GM18499 (cell line): ENCODE measurements around the gene CYTIP.
A peak's percentile ranks its signal among the peaks of the same experiment; 100 is the strongest.

Source experiments
- ATAC-seq: cut with Tn5 transposase; IDR thresholded peaks from one replicate; pipeline ENCODE4 v1.9.1; 2021; ENCODE audit warnings: moderate number of reproducible peaks; ENCODE audit not compliant: insufficient read depth, unreplicated experiment

Gene CYTIP

GRCh38 chr2:157465554-157465953 lies 21.7 kb upstream of the CYTIP start:
- no peak for ATAC-seq

GRCh38 chr2:157463002-157463401 lies 19.1 kb upstream of the CYTIP start:
- no peak for ATAC-seq

GRCh38 chr2:157460897-157461296 lies 17.0 kb upstream of the CYTIP start:
- no peak for ATAC-seq

GRCh38 chr2:157460384-157460837 lies 16.5 kb upstream of the CYTIP start:
- ATAC-seq = no peak

GRCh38 chr2:157459486-157459885 lies 15.6 kb upstream of the CYTIP start:
- no peak for ATAC-seq

GRCh38 chr2:157447741-157448140 lies 3.9 kb upstream of the CYTIP start:
- ATAC-seq = no peak

GRCh38 chr2:157447031-157447430 lies 3.1 kb upstream of the CYTIP start:
- no peak for ATAC-seq

GRCh38 chr2:157444641-157445040 lies 752 bp upstream of the CYTIP start:
- no peak for ATAC-seq

GRCh38 chr2:157443090-157443489 lies 799 bp downstream of the CYTIP start:
- no peak for ATAC-seq

GRCh38 chr2:157442636-157443035 lies 1.3 kb downstream of the CYTIP start:
- ATAC-seq = no peak

- ATAC-seq = no peak
These were observed 1.7 kb downstream of the CYTIP start for GRCh38 chr2:157442191-157442590.

GRCh38 chr2:157441072-157441454 lies 2.8 kb downstream of the CYTIP start:
- ATAC-seq = peak; percentile 27

- no peak for ATAC-seq
These were observed 3.4 kb downstream of the CYTIP start for GRCh38 chr2:157440404-157441071.

GRCh38 chr2:157439824-157440186 lies 4.1 kb downstream of the CYTIP start:
- ATAC-seq = no peak

GRCh38 chr2:157438863-157439823 lies 4.7 kb downstream of the CYTIP start:
- no peak for ATAC-seq

GRCh38 chr2:157433394-157433793 lies 10.5 kb downstream of the CYTIP start:
- no peak for ATAC-seq

GRCh38 chr2:157432475-157433106 lies 11.3 kb downstream of the CYTIP start:
- ATAC-seq = no peak

GRCh38 chr2:157431176-157431575 lies 12.7 kb downstream of the CYTIP start:
- ATAC-seq = no peak

GRCh38 chr2:157428500-157429175 lies 15.3 kb downstream of the CYTIP start:
- no peak for ATAC-seq

GRCh38 chr2:157427922-157428303 lies 16.0 kb downstream of the CYTIP start:
- no peak for ATAC-seq
